H1 (cell line): ENCODE results near the gene ANKH. TPM values are rescaled to one million over a fixed set of nuclear protein-coding genes. Genes with fewer than 3 reads are reported as not detected.

ENCODE experiments used
- CTCF ChIA-PET: fragments of 300-600 bp; sonication (Branson Sonifier 250); formaldehyde crosslinking; loops from one replicate; lab custom pipeline; 2021; ENCODE audit not compliant: partially characterized antibody; lab: Charles Lee
- POLR2A ChIA-PET: fragments of 300-600 bp; sonication (Branson Sonifier 250); formaldehyde crosslinking; loops from one replicate; lab custom pipeline; 2021; ENCODE audit warnings: inconsistent platforms; ENCODE audit not compliant: partially characterized antibody; lab: Charles Lee
- DNase-seq, 2 experiments: peaks; one replicate each; pipeline versions ENCODE4 v3.0.0 to v3.0.0-alpha.2; 2010 to 2022; ENCODE audit warnings: low spot score in 2 of 2, low read depth in 1 of 2, mixed read lengths in 1 of 2
- FAIRE-seq: peaks from 2 replicates; lab custom pipeline; 2011; peaks lifted over from hg19 to GRCh38; lab: Jason Lieb, UNC
- H2AFZ ChIP-seq: 2 replicates; pipeline ENCODE4 v1.8.1; 2012; ENCODE audit warnings: low read length, inconsistent platforms
- H2AK5ac ChIP-seq: 2 replicates; pipeline ENCODE4 v1.6.1; 2013; ENCODE audit warnings: low read depth, low read length
- H2BK120ac ChIP-seq: replicated peaks from 2 replicates; pipeline ENCODE3; 2013; ENCODE audit warnings: low read depth, low read length, inconsistent platforms
- H2BK12ac ChIP-seq: 2 replicates; pipeline ENCODE4 v1.6.1; 2013; ENCODE audit warnings: low read depth, low read length
- H2BK15ac ChIP-seq: 2 replicates; pipeline ENCODE4 v1.6.1; 2013; ENCODE audit warnings: low read length
- H2BK20ac ChIP-seq: 2 replicates; pipeline ENCODE4 v1.6.1; 2013; ENCODE audit warnings: low read length
- H2BK5ac ChIP-seq: 2 replicates; pipeline ENCODE4 v1.6.1; 2013; ENCODE audit warnings: low read depth, low read length
- H3K14ac ChIP-seq: 2 replicates; pipeline ENCODE4 v1.6.1; 2013; ENCODE audit warnings: inconsistent platforms; ENCODE audit not compliant: insufficient read length
- H3K18ac ChIP-seq: 2 replicates; pipeline ENCODE4 v1.6.1; 2013; ENCODE audit warnings: low read length; ENCODE audit errors: extremely low read depth
- H3K23ac ChIP-seq: 2 replicates; pipeline ENCODE4 v1.6.1; 2013; ENCODE audit warnings: inconsistent platforms; ENCODE audit not compliant: insufficient read length
- H3K23me2 ChIP-seq: 2 replicates; pipeline ENCODE4 v1.6.1; 2013; ENCODE audit warnings: low read depth, low read length
- H3K27ac ChIP-seq: 2 replicates; pipeline ENCODE4 v1.6.1; 2011; ENCODE audit warnings: low read depth, low read length, inconsistent platforms
- H3K27me3 ChIP-seq, 4 experiments: replicated peaks in 1 of 4; 1 replicate in 1 of 4; 2 replicates in 3 of 4; pipeline versions ENCODE4 v1.6.1 to v1.8.1; 2011 to 2013; ENCODE audit warnings: low read length in 3 of 4, mild to moderate bottlenecking in 3 of 4, inconsistent platforms in 2 of 4, mixed read lengths in 2 of 4, moderate library complexity in 1 of 4; ENCODE audit not compliant: control insufficient read depth in 3 of 4, insufficient read depth in 3 of 4; ENCODE audit errors: extremely low read depth in 1 of 4
- H3K36me3 ChIP-seq, 4 experiments: 2 replicates each; pipeline versions ENCODE4 v1.6.1 to v1.8.1; 2011 to 2013; ENCODE audit warnings: mild to moderate bottlenecking in 4 of 4, low read length in 3 of 4, moderate library complexity in 2 of 4, control low read depth in 1 of 4, inconsistent platforms in 1 of 4; ENCODE audit not compliant: insufficient read depth in 4 of 4, control insufficient read depth in 2 of 4
- H3K4ac ChIP-seq: replicated peaks from 2 replicates; pipeline ENCODE3; 2013; ENCODE audit warnings: low read length, low read depth, mixed read lengths, inconsistent platforms; ENCODE audit not compliant: insufficient read length
- H3K4me1 ChIP-seq, 4 experiments: replicated peaks in 1 of 4; 1 replicate in 1 of 4; 2 replicates in 3 of 4; pipeline versions ENCODE4 v1.6.1 to v1.8.1; 2011 to 2013; ENCODE audit warnings: low read length in 3 of 4, inconsistent platforms in 2 of 4, mixed read lengths in 1 of 4; ENCODE audit not compliant: insufficient read depth in 4 of 4, control insufficient read depth in 3 of 4
- H3K4me2 ChIP-seq, 2 experiments: 2 replicates each; pipeline versions ENCODE4 v1.6.1 to v1.8.1; 2011 to 2013; ENCODE audit warnings: low read depth in 2 of 2, low read length in 2 of 2, control low read depth in 1 of 2, inconsistent platforms in 1 of 2, mild to moderate bottlenecking in 1 of 2; ENCODE audit not compliant: insufficient read depth in 1 of 2
- H3K4me3 ChIP-seq, 4 experiments: fragments of 200-600, 300-600 bp in 1 of 4; sonication (generic), shearing (Covaris generic), sonication (Bioruptor Twin) in 1 of 4; 2 replicates each; pipeline versions ENCODE4 v1.5.1 to v1.8.1; 2011 to 2016; ENCODE audit warnings: low read length in 4 of 4, low read depth in 3 of 4, control low read depth in 2 of 4, inconsistent platforms in 2 of 4, mild to moderate bottlenecking in 2 of 4, mixed read lengths in 1 of 4, moderate library complexity in 1 of 4; ENCODE audit not compliant: insufficient read depth in 2 of 4; ENCODE audit errors: extremely low read depth in 1 of 4
- H3K56ac ChIP-seq: replicated peaks from 2 replicates; pipeline ENCODE3; 2013; ENCODE audit warnings: low read depth, mild to moderate bottlenecking, mixed read lengths, low read length, inconsistent platforms; ENCODE audit not compliant: insufficient read length
- H3K79me1 ChIP-seq: 2 replicates; pipeline ENCODE4 v1.6.1; 2013; ENCODE audit warnings: low read depth, low read length, control low read depth
- H3K79me2 ChIP-seq, 2 experiments: 2 replicates each; pipeline versions ENCODE4 v1.6.1 to v1.8.1; 2012 to 2013; ENCODE audit warnings: low read length in 2 of 2, mild to moderate bottlenecking in 2 of 2, inconsistent platforms in 1 of 2; ENCODE audit not compliant: insufficient read depth in 2 of 2, control insufficient read depth in 1 of 2
- H3K9ac ChIP-seq, 4 experiments: replicated peaks in 1 of 4; 1 replicate in 1 of 4; 2 replicates in 3 of 4; pipeline versions ENCODE4 v1.6.1 to v1.8.1; 2011 to 2013; ENCODE audit warnings: low read depth in 3 of 4, low read length in 3 of 4, control low read depth in 2 of 4, mild to moderate bottlenecking in 2 of 4, moderate library complexity in 2 of 4, inconsistent platforms in 1 of 4; ENCODE audit errors: extremely low read depth in 1 of 4
- H3K9me3 ChIP-seq, 2 experiments: 2 replicates each; pipeline versions ENCODE4 v1.6.1 to v1.8.1; 2012 to 2013; ENCODE audit warnings: mild to moderate bottlenecking in 2 of 2, moderate library complexity in 2 of 2, control low read depth in 1 of 2, inconsistent platforms in 1 of 2, low read depth in 1 of 2, low read length in 1 of 2, mixed read lengths in 1 of 2; ENCODE audit not compliant: insufficient read depth in 2 of 2
- H4K20me1 ChIP-seq, 2 experiments: replicated peaks in 1 of 2; 2 replicates each; pipeline versions ENCODE3 to v1.8.1; 2011 to 2013; ENCODE audit warnings: inconsistent platforms in 2 of 2, low read length in 2 of 2, mild to moderate bottlenecking in 1 of 2; ENCODE audit not compliant: insufficient read depth in 2 of 2, control insufficient read depth in 1 of 2
- H4K5ac ChIP-seq: 2 replicates; pipeline ENCODE4 v1.6.1; 2013; ENCODE audit warnings: low read length, low read depth, mixed read lengths, inconsistent platforms; ENCODE audit not compliant: insufficient read length
- H4K8ac ChIP-seq: 2 replicates; pipeline ENCODE4 v1.8.0; 2013; ENCODE audit warnings: mild to moderate bottlenecking, moderate library complexity, low read length, inconsistent platforms; ENCODE audit not compliant: insufficient read depth; ENCODE audit errors: extremely low read depth
- H4K91ac ChIP-seq: replicated peaks from 2 replicates; pipeline ENCODE3; 2013; ENCODE audit warnings: low read length, mixed read lengths, inconsistent platforms; ENCODE audit not compliant: insufficient read length
- ASH2L ChIP-seq: fragments of 200-600, 300-600 bp; sonication (generic); IDR thresholded peaks from one replicate; pipeline ENCODE4 v1.7.1; 2017; ENCODE audit warnings: low read length
- BACH1 ChIP-seq: IDR thresholded peaks from 2 replicates; pipeline ENCODE4 v1.6.1; 2012; ENCODE audit warnings: low read length, improper control_type of control experiment
- BRCA1 ChIP-seq: IDR thresholded peaks from 2 replicates; pipeline ENCODE4 v1.6.1; 2012; ENCODE audit warnings: low read depth, low read length, improper control_type of control experiment
- CTCF ChIP-seq, 3 experiments: IDR thresholded peaks; 1 replicate in 2 of 3; 2 replicates in 1 of 3; pipeline versions ENCODE4 v1.5.1 to v1.6.1; 2011; ENCODE audit warnings: low read length in 3 of 3, mild to moderate bottlenecking in 3 of 3, inconsistent platforms in 2 of 3, low read depth in 1 of 3, moderate library complexity in 1 of 3; ENCODE audit not compliant: insufficient read depth in 1 of 3; ENCODE audit errors: control extremely low read depth in 1 of 3
- E2F6 ChIP-seq: IDR thresholded peaks from 2 replicates; pipeline ENCODE4 v1.6.1; 2012; ENCODE audit warnings: inconsistent platforms
- MAX ChIP-seq: IDR thresholded peaks from 2 replicates; pipeline ENCODE4 v1.6.1; 2012; ENCODE audit warnings: inconsistent platforms
- PHF8 ChIP-seq: fragments of 200-600 bp; sonication (generic); conservative IDR thresholded peaks from 2 replicates; pipeline ENCODE4 v1.7.1; 2012; ENCODE audit warnings: low read depth, mild to moderate bottlenecking, inconsistent platforms, low read length, moderate library complexity
- POLR2A ChIP-seq, 2 experiments: IDR thresholded peaks; 1 replicate in 1 of 2; 2 replicates in 1 of 2; pipeline ENCODE4 v1.6.1; 2011; ENCODE audit warnings: low read depth in 2 of 2, low read length in 2 of 2, mild to moderate bottlenecking in 2 of 2; ENCODE audit errors: control extremely low read depth in 1 of 2
- TCF12 ChIP-seq: IDR thresholded peaks from 2 replicates; pipeline ENCODE4 v1.6.1; 2011; ENCODE audit warnings: low read depth, mild to moderate bottlenecking, low read length
- WGBS, 2 experiments: shearing (Covaris generic) in 1 of 2; methylation state at CpG; one replicate each; pipeline versions ENCODE4 v1.1.6 to v1.1.7; 2013 to 2015; ENCODE audit warnings: low lambda C conversion rate in 2 of 2, mixed read lengths in 2 of 2, inconsistent platforms in 1 of 2, low coverage in 1 of 2, missing lambda C conversion rate in 1 of 2; ENCODE audit not compliant: insufficient replicate concordance in 2 of 2, insufficient coverage in 1 of 2, insufficient read length in 1 of 2; ENCODE audit errors: extremely low coverage in 1 of 2, missing lambda C conversion rate in 1 of 2; 5-methylcytosine and 5-hydroxymethylcytosine counted together
- polyA plus RNA-seq, 7 experiments: library from polyadenylated mRNA; depleted of rRNA in 3 of 7; stranded (reverse) in 5 of 7; unstranded in 2 of 7; fragments of >200 nt in 5 of 7; fragments of 200-250 nt in 2 of 7; gene quantifications; 1 replicate in 5 of 7; 2 replicates in 1 of 7; 4 replicates in 1 of 7; pipeline versions ENCODE4 v1.2.1 to v1.2.3, GENCODE V29; 2011 to 2013; ENCODE audit warnings: missing spikeins in 2 of 7, mixed read lengths in 2 of 7
- total RNA-seq: library from RNA; stranded (reverse); fragmentation: NEBNext Ultra II Directional; extraction: Animal tissue kit (Norgen Biotek cat#: 25700); gene quantifications from 2 replicates; pipeline ENCODE4 v1.2.1, GENCODE V29; 2021

Gene ANKH
- total and polyA plus RNA-seq, 2 of the 8 experiments (the other 6 are each of a cell fraction or from before 2014, with no cell fraction given), result 5.3 to 13.0 TPM

GRCh38 chr5:14665949-14666348 is 205.6 kb downstream of the ANKH start:
- no peak overlapping the region; the same call in 1 of the 2 replicates for H4K8ac ChIP-seq
- no peak overlapping the region for H3K4ac ChIP-seq
- H3K9ac ChIP-seq, result no peak overlapping the region
- no peak overlapping the region for H3K56ac ChIP-seq
- H3K79me1 ChIP-seq, result peaks cover 6% of the 10 kb centered on the region; the same call in 1 of the 2 replicates
- no peak overlapping the region for H2AK5ac ChIP-seq
- no peak overlapping the region for H2BK15ac ChIP-seq
- 64% methylated on average over 7 of the region's 7 CpGs; no CpG with 5 or more reads in 1 of the 2 experiments for WGBS, 2 experiments
- H2AFZ ChIP-seq, result no peak overlapping the region
- TF ChIP-seq TCF12 (no peak), CTCF (IDR thresholded peaks at IDR 0.05; ENCODE audit: control extremely low read depth in 1 of 3, insufficient read depth in 1 of 3, low read depth in 1 of 3, low read length in 3 of 3) (peak in 2 of 3 experiments; percentile 12 to 26; a peak in 2 of 4 replicates), PHF8 (no peak), ASH2L (no peak), BACH1 (no peak), BRCA1 (no peak), POLR2A (IDR thresholded peaks at IDR 0.05; ENCODE audit: control extremely low read depth in 1 of 2, low read depth in 2 of 2, low read length in 2 of 2) (no peak), E2F6 (peak; percentile 81), MAX (peak; percentile 89)
- ChIA-PET POLR2A (interaction anchor here (0.7 kb wide), 1 partner anchor 62 kb away, joined by 3 read pairs; no protein-coding TSS in a partner anchor), CTCF (interaction anchor here (1.0 to 1.8 kb wide), 3 partner anchors 17 to 348 kb away, joined by 4 to 7 read pairs (median 5); no protein-coding TSS in a partner anchor)
- H2BK120ac ChIP-seq, result no peak overlapping the region
- no peaks in the 10 kb centered on the region for H3K36me3 ChIP-seq
- no peak for DNase-seq
- H3K27me3 ChIP-seq, result peaks cover 0 to 19% (median 14%) of the 10 kb centered on the region in 4 experiments; a peak in 6 of 7 replicates
- no peak overlapping the region for H3K18ac ChIP-seq
- H4K20me1 ChIP-seq, result peaks cover 0 to 5% of the 10 kb centered on the region in 2 experiments
- H3K14ac ChIP-seq, result no peak overlapping the region
- H2BK5ac ChIP-seq, result no peak overlapping the region
- H3K79me2 ChIP-seq, result peaks cover 0 to 46% of the 10 kb centered on the region in 2 experiments; a peak in 2 of 4 replicates
- H4K91ac ChIP-seq, result no peak overlapping the region
- no peak overlapping the region for H3K27ac ChIP-seq
- no peak for FAIRE-seq
- peak overlapping the region in 2 of 4 experiments; percentile 5 to 75; a peak in 2 of 8 replicates for H3K4me3 ChIP-seq
- H4K5ac ChIP-seq, result no peak overlapping the region
- H2BK20ac ChIP-seq, result no peak overlapping the region
- no peak overlapping the region for H2BK12ac ChIP-seq
- H3K4me2 ChIP-seq, result peak overlapping the region; percentile 92 to 99
- H3K23me2 ChIP-seq, result peaks cover 6% of the 10 kb centered on the region; the same call in 1 of the 2 replicates
- H3K9me3 ChIP-seq, result no peaks in the 10 kb centered on the region
- peaks cover 3 to 10% (median 8%) of the 10 kb centered on the region in 4 experiments; a peak in 5 of 7 replicates for H3K4me1 ChIP-seq
- no peak overlapping the region for H3K23ac ChIP-seq
